ENCODE measurements around the gene SDCBP2. TPM values are rescaled to one million over a fixed set of nuclear protein-coding genes. Genes with fewer than 3 reads are reported as not detected.

Gene SDCBP2
- total and polyA plus RNA-seq, 2 of the 8 experiments (the other 6 are each of a cell fraction or from before 2014, with no cell fraction given): 4.2 to 6.7 TPM

DNA sequence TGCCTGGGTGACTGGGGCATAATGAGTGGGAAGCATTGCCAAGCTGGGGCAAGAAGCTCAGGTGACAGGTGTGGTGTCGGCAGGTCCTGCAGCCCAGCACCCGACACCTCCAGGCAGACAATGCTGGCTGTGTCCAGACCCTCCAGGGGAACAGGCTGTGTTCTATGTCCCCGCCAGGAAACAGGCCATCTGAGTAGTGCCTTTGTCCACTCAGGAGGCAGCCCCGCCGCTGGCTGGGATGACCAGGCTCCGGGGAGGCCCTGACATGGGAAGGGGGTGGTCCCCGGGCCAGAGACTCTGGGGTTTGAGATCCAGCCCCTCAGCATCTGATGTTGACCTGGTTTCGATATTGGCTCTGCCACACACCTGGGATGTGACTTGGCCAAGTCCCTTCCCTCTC lies 34.4 kb downstream of the SDCBP2 start (continued):
- TF ChIP-seq SUZ12 (IDR thresholded peaks at IDR 0.05; ENCODE audit: low read length) (no peak), RFX5 (IDR thresholded peaks at IDR 0.05; ENCODE audit: borderline replicate concordance, low read depth, low read length) (no peak), KDM5A (IDR thresholded peaks at IDR 0.05; ENCODE audit: low read length) (no peak), POU5F1 (IDR thresholded peaks at IDR 0.05; ENCODE audit: low read depth, low read length) (no peak), SP2 (IDR thresholded peaks at IDR 0.05; ENCODE audit: low read length) (no peak), E2F6 (IDR thresholded peaks at IDR 0.05) (no peak)

All from H1 (cell line).